Loucy (cell line): ENCODE data around the gene USP8.

Experiments
- EZH2phosphoT487 ChIP-seq: fragments of 200-600 bp; IDR thresholded peaks from 2 replicates; pipeline ENCODE4 v1.6.1; 2018; ENCODE audit warnings: antibody characterized with exemption, mild to moderate bottlenecking, moderate library complexity, borderline replicate concordance
- TF ChIP-seq, protein P1 (sequence below): fragments of 200-600 bp; sonication (generic); conservative IDR thresholded peaks from 2 replicates; pipeline ENCODE4 v1.5.1; 2014; ENCODE audit warnings: mild to moderate bottlenecking, antibody characterized with exemption, low read length

DNA sequence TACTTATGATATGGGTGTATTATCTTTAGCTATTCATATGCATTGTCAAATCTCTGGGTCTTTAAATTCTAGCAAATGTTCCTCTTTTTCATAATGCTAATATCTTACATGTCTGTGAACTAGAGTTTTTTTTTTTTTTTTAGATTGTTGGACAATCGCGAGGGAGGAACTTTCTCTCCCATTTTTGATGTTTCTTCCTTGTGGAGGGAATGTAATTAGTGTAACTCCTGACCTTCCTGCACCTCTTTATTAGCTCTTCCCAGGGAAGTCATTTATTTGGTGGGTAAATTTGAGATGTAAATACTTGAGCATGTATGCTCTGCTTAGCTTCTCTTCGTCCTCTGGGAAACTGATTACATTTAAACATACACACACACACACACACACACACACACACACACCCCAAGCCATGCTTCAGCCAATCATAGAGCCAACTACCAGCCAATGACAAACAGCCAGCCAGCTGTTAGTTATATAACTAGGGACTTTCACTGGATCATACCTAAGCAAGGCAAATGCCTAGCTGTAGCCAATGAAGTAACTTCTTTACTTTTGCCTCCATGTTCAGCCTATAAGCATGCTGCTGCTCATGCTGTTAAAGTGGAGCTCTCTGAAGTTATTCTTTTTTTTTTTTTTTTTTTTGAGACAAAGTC is 8.3 kb upstream of the USP8 start:
- TF ChIP-seq, protein P1, sequence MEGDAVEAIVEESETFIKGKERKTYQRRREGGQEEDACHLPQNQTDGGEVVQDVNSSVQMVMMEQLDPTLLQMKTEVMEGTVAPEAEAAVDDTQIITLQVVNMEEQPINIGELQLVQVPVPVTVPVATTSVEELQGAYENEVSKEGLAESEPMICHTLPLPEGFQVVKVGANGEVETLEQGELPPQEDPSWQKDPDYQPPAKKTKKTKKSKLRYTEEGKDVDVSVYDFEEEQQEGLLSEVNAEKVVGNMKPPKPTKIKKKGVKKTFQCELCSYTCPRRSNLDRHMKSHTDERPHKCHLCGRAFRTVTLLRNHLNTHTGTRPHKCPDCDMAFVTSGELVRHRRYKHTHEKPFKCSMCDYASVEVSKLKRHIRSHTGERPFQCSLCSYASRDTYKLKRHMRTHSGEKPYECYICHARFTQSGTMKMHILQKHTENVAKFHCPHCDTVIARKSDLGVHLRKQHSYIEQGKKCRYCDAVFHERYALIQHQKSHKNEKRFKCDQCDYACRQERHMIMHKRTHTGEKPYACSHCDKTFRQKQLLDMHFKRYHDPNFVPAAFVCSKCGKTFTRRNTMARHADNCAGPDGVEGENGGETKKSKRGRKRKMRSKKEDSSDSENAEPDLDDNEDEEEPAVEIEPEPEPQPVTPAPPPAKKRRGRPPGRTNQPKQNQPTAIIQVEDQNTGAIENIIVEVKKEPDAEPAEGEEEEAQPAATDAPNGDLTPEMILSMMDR: no peak
- TF ChIP-seq EZH2phosphoT487: no peak
